ENCODE data around the gene P4HA3.

DNA sequence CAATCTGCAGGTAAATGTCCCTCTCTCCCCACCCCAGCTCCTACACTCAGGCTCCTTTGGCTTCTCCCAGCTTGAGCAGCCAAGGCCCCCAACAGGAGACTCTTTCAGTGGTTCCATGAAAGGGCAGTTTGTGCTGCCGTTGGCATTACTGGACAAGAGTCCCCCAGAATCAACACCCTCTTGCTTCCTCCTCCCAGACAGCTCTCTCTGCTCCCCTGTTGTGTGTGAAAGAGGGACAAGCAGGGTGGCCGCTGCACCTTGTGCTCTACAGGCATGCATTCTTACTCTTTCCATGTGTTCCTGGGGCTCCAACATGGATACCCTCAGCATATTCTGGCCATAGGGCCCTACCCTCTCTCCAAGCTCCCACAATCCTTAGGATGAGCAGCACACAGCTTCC is 48.7 kb downstream of the P4HA3 start:
- no peak for TF ChIP-seq POLR2A (IDR thresholded peaks at IDR 0.05; ENCODE audit: low read depth, low read length)
- no peak for TF ChIP-seq POLR2AphosphoS5 (IDR thresholded peaks at IDR 0.05; ENCODE audit: low read depth, low read length)
